SJSA1 (cell line): Measurements from ENCODE around the gene CALML6. TPM values are rescaled to one million over a fixed set of nuclear protein-coding genes. Genes with fewer than 3 reads are reported as not detected.

ENCODE experiments used
- DNase-seq, 2 experiments: peaks; one replicate each; pipeline ENCODE4 v3.0.0-alpha.2; 2015 to 2020; ENCODE audit warnings: low spot score in 2 of 2, low read depth in 1 of 2
- H3K27ac ChIP-seq: fragments of 250-450 bp; sonication (Bioruptor Pico); 2 replicates; pipeline ENCODE4 v1.5.1; 2020; ENCODE audit warnings: mild to moderate bottlenecking, moderate library complexity
- H3K27me3 ChIP-seq: fragments of 250-450 bp; sonication (Bioruptor Pico); replicated peaks from 2 replicates; pipeline ENCODE4 v1.5.1; 2020; ENCODE audit warnings: mild to moderate bottlenecking, moderate library complexity
- H3K36me3 ChIP-seq: fragments of 250-450 bp; sonication (Bioruptor Pico); 2 replicates; pipeline ENCODE4 v1.5.1; 2020; ENCODE audit warnings: mild to moderate bottlenecking
- H3K4me1 ChIP-seq: fragments of 250-450 bp; sonication (Bioruptor Pico); replicated peaks from 2 replicates; pipeline ENCODE4 v1.6.1; 2021; ENCODE audit warnings: mild to moderate bottlenecking
- H3K4me3 ChIP-seq: fragments of 250-450 bp; sonication (Bioruptor Pico); 2 replicates; pipeline ENCODE4 v1.5.1; 2020; ENCODE audit warnings: mild to moderate bottlenecking
- H3K9me3 ChIP-seq: fragments of 250-450 bp; sonication (Bioruptor Pico); replicated peaks from 2 replicates; pipeline ENCODE4 v1.5.1; 2020; ENCODE audit warnings: mild to moderate bottlenecking
- total RNA-seq: library from RNA; depleted of rRNA; stranded (reverse); fragments of >200 nt; shearing (Covaris generic); gene quantifications from 2 replicates; pipeline ENCODE4 v1.2.3, GENCODE V29; 2014

Gene CALML6
- total RNA-seq, 1 experiment from 2014 or later: not detected

- 0 out of 2 replicates have a peak, but pooled peaks cover 2% of the 10 kb centered on the region for H3K9me3 ChIP-seq
Measured at GRCh38 chr1:1941868-1942752, 27.1 kb downstream of the CALML6 start.

GRCh38 chr1:1942753-1943656 lies 27.9 kb downstream of the CALML6 start:
- H3K36me3 ChIP-seq: no peaks in the 10 kb centered on the region
- H3K4me3 ChIP-seq: no peak overlapping the region
- H3K27ac ChIP-seq: no peak overlapping the region
- H3K27me3 ChIP-seq: peaks cover 6% of the 10 kb centered on the region; the same call in 1 of the 2 replicates
- DNase-seq: no peak
- H3K9me3 ChIP-seq: 0 out of 2 replicates have a peak, but pooled peaks cover 2% of the 10 kb centered on the region
- peaks cover 17% of the 10 kb centered on the region for H3K4me1 ChIP-seq

More at GRCh38 chr1:1941868-1942752, 27.1 kb downstream of the CALML6 start:
- DNase-seq: no peak
- no peaks in the 10 kb centered on the region for H3K36me3 ChIP-seq
- H3K27me3 ChIP-seq: peaks cover 9% of the 10 kb centered on the region; the same call in 1 of the 2 replicates
- peaks cover 17% of the 10 kb centered on the region for H3K4me1 ChIP-seq
- H3K4me3 ChIP-seq: no peak overlapping the region
- H3K27ac ChIP-seq: no peak overlapping the region

GRCh38 chr1:1943834-1944570 lies 28.9 kb downstream of the CALML6 start:
- no peak overlapping the region for H3K27ac ChIP-seq
- DNase-seq: peak in 1 of 2 experiments; percentile 38
- no peaks in the 10 kb centered on the region for H3K36me3 ChIP-seq
- H3K4me1 ChIP-seq: peaks cover 17% of the 10 kb centered on the region
- H3K27me3 ChIP-seq: peaks cover 6% of the 10 kb centered on the region; the same call in 1 of the 2 replicates
- no peak overlapping the region for H3K4me3 ChIP-seq
- no peaks in the 10 kb centered on the region for H3K9me3 ChIP-seq

- Histone ChIP-seq H3K4me1 (peaks cover 17% of the 10 kb centered on the region), H3K27ac (no peak overlapping the region), H3K9me3 (no peaks in the 10 kb centered on the region), H3K27me3 (peaks cover 2% of the 10 kb centered on the region), H3K36me3 (no peaks in the 10 kb centered on the region), H3K4me3 (no peak overlapping the region)
- DNase-seq: no peak
Measured at GRCh38 chr1:1945782-1946393, 30.8 kb downstream of the CALML6 start.

GRCh38 chr1:1946540-1946939 lies 31.5 kb downstream of the CALML6 start:
- Histone ChIP-seq H3K27me3 (peaks cover 6% of the 10 kb centered on the region), H3K4me1 (peaks cover 17% of the 10 kb centered on the region), H3K36me3 (no peaks in the 10 kb centered on the region), H3K27ac (no peak overlapping the region), H3K9me3 (no peaks in the 10 kb centered on the region), H3K4me3 (no peak overlapping the region)
- no peak for DNase-seq

- Histone ChIP-seq H3K27ac (no peak overlapping the region), H3K36me3 (no peaks in the 10 kb centered on the region), H3K4me1 (peaks cover 15% of the 10 kb centered on the region), H3K4me3 (no peak overlapping the region), H3K27me3 (peaks cover 4% of the 10 kb centered on the region), H3K9me3 (no peaks in the 10 kb centered on the region)
- DNase-seq: no peak
Measured at GRCh38 chr1:1947493-1947892, 32.4 kb downstream of the CALML6 start.

DNA sequence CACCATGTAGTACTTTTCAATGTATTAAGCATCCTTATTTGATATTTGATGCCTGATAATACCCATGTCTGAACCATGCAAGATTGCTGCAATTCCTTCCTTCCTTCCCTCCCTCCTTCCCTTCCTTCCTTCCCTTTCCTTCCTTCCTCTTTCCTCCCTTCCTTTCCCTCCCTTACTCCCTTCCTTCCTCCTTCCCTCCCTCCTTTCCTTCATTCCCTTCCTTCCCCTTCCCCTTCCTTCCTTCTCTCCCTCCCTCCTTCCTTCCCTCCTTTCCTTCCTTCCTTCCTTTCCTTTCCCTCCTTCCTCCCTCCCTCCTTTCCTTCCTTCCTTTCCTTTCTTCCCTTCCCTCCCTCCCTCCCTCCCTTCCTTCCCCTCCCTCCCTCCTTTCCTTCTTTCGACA lies 33.7 kb downstream of the CALML6 start:
- Histone ChIP-seq H3K9me3 (no peaks in the 10 kb centered on the region), H3K4me3 (no peak overlapping the region), H3K27ac (no peak overlapping the region), H3K36me3 (no peaks in the 10 kb centered on the region), H3K27me3 (peaks cover 4% of the 10 kb centered on the region), H3K4me1 (peaks cover 5% of the 10 kb centered on the region)
- no peak for DNase-seq

- H3K27ac ChIP-seq: no peak overlapping the region
Measured at GRCh38 chr1:1950940-1951339, 35.9 kb downstream of the CALML6 start.

DNA sequence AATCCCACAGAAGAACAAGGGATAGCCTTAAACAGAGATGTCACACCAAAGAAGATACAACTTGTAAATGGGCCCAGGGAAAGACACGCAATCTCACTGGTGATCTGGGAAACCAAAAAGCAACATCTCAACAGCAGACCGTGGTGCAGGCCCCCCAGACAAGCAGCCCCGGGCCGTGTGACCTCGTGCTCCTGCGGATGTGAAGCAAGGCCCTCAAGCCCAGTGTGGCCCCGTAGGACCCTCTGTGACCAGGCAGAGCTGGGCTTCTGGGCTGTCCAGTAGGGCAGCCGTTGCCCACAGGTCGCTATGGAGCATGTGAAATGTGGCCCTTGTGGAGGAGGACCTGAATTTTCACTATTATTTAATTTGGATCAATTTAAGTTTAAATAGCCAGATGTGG lies 39.0 kb downstream of the CALML6 start:
- peaks cover 4% of the 10 kb centered on the region; the same call in 1 of the 2 replicates for H3K27me3 ChIP-seq
- no peak for DNase-seq

More at GRCh38 chr1:1950940-1951339, 35.9 kb downstream of the CALML6 start:
- peaks cover 4% of the 10 kb centered on the region; the same call in 1 of the 2 replicates for H3K27me3 ChIP-seq
- H3K9me3 ChIP-seq: no peaks in the 10 kb centered on the region
- H3K36me3 ChIP-seq: no peaks in the 10 kb centered on the region
- no peaks in the 10 kb centered on the region for H3K4me1 ChIP-seq
- no peak overlapping the region for H3K4me3 ChIP-seq
- no peak for DNase-seq

GRCh38 chr1:1954831-1955441 lies 39.9 kb downstream of the CALML6 start:
- Histone ChIP-seq H3K27ac (no peak overlapping the region), H3K9me3 (no peaks in the 10 kb centered on the region), H3K27me3 (peaks cover 10% of the 10 kb centered on the region), H3K4me1 (peaks cover 2% of the 10 kb centered on the region; the same call in 1 of the 2 replicates), H3K36me3 (no peaks in the 10 kb centered on the region), H3K4me3 (no peak overlapping the region)
- no peak for DNase-seq

More for the DNA sequence above, 39.0 kb downstream of the CALML6 start:
- H3K27ac ChIP-seq: no peak overlapping the region
- no peaks in the 10 kb centered on the region for H3K36me3 ChIP-seq
- no peak overlapping the region for H3K4me3 ChIP-seq
- no peaks in the 10 kb centered on the region for H3K4me1 ChIP-seq
- H3K9me3 ChIP-seq: no peaks in the 10 kb centered on the region

DNA sequence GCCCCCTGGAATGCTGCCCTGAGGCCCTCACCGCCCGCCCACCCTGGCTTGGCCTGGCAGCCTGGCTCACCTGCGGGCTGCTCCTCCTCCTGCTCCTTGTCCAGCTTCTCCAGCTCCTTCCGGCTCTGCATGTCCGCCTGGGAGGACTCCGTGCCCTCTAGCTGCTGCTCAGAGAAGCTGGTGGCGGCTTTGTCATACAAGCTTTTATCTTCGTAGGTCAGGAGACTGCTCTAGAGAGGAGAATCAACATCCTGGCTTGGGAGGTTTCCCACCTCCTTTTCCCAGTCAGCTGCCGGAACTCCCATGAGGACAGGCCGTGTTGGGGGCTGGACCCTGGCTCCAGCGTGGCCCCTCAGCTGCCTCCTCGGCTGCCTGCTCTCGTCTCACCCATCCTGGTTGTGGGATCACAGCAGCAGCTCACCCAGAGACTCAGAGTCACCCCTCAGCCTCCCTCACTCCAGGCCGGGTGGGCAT lies 40.6 kb downstream of the CALML6 start:
- DNase-seq: no peak
- peaks cover 3% of the 10 kb centered on the region; the same call in 1 of the 2 replicates for H3K4me1 ChIP-seq
- H3K27ac ChIP-seq: no peak overlapping the region
- no peaks in the 10 kb centered on the region for H3K36me3 ChIP-seq
- no peaks in the 10 kb centered on the region for H3K9me3 ChIP-seq
- no peak overlapping the region for H3K4me3 ChIP-seq
- peaks cover 17% of the 10 kb centered on the region for H3K27me3 ChIP-seq

DNA sequence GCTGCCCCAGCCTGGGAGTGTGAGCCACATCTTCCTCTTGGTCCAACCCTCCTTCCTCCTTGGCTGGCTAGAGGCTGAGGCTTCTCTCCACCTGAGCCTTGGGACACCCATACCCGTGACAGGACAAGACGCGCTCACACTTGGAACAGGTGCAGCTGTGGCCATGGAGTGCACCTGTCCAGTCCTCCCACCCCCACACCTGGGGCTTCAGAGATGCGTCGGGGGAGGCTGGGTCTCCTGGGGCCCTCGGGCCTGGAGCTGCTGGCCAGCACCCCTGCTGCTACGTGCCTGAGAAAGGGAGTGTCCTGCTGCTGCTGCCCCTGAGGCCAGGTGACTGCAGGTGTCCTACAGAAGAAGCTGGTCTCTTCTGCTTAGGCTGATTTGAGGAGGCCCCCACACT lies 41.0 kb downstream of the CALML6 start:
- Histone ChIP-seq H3K9me3 (no peaks in the 10 kb centered on the region), H3K4me3 (no peak overlapping the region), H3K36me3 (no peaks in the 10 kb centered on the region), H3K4me1 (peaks cover 3% of the 10 kb centered on the region; the same call in 1 of the 2 replicates), H3K27ac (no peak overlapping the region), H3K27me3 (peaks cover 21% of the 10 kb centered on the region)
- DNase-seq: no peak
